Stimulated activated CD8-positive, alpha-beta memory T cell treated with anti-CD3 and anti-CD28 coated beads, Interleukin-4, amount 100 ng/mL, for 1 hour (primary cell): ENCODE measurements around the gene DTYMK.
"Not testable (repeated sequence)": the region's sequence is repeated elsewhere in the genome, so short reads cannot be mapped to it uniquely, and the experiment has no call there.

ENCODE experiments used
- DNase-seq, 2 donors: peaks; one replicate each; pipeline ENCODE4 v3.0.0-alpha.2; 2020; ENCODE audit warnings: low read depth in 2 of 2, low spot score in 1 of 2

DTYMK gene

GRCh38 chr2:241672243-241673188 is 14.1 kb downstream of the DTYMK start:
- no peak for DNase-seq

DNA sequence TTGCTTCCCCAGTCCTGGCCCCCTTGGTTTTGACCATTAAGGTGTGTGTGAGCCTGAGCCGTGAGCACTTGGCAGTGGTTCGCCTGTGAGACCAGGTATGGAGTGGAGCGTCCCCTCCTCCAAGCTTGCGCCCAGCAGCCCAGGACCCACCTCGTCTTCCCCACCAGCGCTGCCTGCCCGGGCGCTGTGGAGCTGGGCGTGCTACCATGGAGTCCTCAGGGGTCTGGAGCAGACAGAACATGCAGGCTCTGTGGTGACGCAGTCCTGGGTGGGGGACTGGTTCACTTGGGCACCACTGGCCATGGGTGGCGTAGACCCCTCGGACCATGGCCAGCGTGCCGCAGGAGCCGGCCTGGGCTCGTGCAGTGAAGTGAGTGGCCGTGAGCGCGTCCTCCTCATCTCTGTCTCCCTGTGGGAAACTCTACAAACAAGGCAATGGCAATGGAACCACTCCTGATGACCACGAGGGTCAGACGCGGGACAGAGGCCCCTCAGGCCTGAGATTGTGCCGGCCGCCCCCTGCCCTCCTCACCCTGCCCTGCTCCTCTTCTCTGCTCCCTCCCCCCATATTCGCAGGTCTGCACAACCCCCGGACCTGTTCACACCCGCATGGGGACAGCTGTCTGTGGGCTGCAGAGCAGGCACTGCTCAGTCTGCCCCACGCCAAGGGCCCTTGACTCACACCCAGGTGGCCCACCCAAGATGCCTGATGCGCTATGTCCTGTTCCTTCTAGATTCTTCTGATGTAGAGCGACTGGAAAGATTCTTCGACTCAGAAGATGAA is 15.0 kb downstream of the DTYMK start:
- no peak for DNase-seq

DNA sequence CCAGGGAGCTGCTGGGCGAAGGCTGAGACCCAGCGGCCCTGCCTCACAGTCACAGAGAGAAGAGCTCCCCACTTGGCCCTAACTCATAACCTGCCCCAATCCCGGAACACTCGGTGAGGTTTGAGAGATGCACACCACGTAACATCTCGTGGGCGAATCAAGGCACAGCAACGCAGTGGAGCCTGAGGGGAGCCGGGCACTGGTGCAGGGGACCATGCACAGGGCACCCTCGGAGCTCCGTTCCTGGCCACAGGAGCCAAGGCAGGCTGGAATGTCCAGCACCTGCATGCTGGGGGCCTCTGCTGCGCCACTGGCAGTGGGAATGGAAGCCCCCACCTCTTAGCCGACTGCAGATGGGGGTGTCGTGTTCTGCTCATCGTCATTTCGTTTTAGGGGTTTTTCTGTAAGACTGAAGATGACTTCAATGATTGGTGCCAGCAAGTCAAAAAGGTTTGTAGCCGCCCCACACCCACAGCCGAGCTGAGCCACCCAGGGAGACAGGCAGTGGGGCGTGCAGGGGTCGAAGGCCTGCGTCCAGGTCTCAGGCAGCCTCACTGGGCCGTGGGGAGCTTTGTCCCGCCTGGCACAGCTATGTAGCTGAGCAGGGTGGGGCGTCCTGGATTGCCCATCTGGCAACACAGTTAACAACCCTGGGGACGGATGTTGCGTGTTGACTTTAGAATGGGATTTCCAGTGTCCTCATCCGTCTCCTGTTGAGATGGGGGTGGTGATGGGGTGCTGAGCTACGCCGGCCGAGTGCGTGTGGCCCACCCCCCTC is 16.1 kb downstream of the DTYMK start:
- no peak for DNase-seq

- no peak for DNase-seq
These were observed 17.8 kb downstream of the DTYMK start for GRCh38 chr2:241668839-241669238.

DNA sequence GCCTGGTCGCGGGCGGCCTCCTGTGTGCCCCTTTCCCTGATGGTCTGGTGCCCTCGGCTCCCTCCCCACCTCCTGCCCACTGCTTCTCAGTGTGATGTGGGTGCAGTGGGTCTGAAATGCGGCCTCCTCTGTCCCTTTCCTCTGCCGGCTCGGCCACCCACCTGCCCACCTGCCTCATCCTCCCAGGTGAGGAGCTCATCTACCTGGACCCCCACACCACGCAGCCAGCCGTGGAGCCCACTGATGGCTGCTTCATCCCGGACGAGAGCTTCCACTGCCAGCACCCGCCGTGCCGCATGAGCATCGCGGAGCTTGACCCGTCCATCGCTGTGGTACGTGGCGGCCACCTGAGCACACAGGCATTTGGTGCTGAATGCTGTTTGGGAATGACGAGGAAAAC is 18.3 kb downstream of the DTYMK start:
- no peak for DNase-seq

DNA sequence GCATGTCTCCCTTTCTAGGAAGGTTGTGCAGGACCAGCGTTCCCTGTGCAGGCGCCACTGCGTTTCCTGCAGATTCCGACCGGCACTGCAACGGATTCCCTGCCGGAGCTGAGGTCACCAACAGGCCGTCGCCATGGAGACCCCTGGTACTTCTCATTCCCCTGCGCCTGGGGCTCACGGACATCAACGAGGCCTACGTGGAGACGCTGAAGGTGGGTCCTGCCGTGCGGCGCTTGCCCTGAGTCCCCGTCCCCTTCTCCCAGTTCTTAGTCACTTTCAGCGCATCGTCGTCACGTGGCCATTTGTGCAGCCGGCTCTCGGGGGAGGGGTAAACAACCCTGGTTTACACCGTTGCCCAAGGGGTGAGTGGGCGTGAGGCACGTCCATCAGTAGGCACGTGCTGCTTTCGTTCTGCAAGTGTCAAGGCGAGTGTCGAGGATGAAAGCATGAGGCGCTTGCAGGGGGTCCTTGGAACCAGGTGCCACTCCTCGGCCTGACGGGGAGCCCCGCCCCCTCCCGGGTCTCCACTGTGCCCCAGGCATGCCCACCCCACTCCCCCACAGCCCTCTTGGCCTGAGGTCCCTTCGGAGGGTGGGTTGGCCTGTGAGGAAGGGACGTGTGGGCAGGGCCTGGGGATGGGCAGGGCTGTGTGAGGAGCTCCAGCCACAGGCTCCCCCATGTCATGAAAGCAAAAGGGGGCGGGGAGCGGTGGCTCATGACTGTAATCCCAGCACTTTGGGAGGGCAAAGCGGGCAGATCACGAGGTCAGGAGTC is 19.8 kb downstream of the DTYMK start:
- no peak for DNase-seq

DNA sequence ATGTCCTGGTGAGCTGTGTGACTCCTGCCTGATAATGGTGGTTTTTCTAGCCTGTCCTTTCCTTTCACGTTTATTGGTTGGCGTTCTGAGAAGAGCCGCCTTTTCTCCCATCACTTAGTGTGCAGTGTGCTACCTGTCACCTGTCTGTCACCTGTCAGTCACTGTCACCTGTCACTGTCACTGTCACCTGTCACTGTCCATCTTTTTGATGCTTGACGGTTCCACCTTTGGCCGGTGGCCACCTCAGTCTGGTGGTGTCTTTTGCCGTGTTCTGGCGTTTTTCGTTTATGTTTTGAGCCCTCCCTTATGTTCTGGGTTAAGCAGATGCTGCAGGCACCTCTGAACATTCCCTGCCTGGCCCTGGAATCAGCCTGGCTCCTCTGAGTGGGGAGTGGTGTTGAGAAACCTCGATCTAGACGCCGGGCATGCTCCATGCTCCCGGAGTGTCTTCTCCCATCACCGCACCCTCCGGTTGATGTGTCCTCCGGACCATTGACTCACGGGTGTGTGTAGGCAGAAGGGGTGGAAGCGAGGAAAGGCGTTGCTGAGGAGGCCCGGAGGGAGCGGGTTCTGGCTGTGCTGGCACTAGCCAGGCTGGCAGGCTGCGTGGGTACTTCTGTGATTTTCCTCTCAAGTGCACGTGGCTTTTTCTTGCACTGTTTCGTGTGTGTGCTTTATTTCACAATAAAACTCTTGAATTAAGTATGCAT is 20.7 kb downstream of the DTYMK start:
- no peak for DNase-seq

DNA sequence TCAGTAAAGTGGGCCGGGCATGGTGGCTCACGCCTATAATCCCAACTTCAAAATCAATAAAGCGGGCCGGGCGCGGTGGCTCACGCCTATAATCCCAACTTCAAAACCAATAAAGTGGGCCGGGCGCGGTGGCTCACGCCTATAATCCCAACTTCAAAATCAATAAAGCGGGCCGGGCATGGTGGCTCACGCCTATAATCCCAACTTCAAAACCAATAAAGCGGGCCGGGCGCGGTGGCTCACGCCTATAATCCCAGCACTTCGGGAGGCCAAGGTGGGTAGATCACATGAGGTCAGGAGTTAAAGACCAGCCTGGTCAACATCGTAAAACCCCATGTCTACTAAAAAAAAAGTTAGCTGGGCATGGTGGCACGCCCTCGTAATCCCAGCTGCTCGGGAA is 23.9 kb downstream of the DTYMK start:
- not testable (repeated sequence) for DNase-seq

DNA sequence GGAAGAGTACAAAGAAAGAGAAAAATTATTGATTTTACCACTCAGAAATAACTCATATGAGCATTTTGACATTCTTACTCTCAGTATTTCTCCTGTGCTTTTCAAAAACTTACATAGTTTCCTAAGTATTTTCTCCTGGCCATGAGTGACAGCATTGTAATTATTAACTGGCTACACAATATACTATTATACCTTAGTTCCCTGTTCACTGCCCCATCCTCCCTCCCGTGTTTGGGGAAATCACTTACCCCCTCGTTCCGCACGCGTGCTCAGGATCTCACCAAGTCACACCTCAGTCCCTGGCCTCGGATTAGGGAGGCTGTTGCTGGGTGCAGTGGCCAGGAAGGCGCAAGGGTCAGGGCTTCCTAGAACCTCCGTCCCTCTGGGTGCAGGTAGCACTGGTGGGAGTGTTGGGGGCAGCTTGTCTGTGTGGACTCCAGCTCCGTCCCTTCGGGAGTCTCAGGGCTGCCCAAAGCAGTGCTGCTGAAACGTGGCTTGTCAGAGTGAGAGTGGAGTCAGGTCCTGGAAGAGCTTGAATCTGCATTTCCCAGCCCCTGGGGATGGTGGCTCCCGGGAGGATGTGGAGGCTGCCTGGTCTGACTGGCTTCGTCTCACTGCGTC is 25.9 kb downstream of the DTYMK start:
- DNase-seq = no peak

GRCh38 chr2:241659150-241659739 is 27.4 kb downstream of the DTYMK start:
- no peak for DNase-seq

- DNase-seq = no peak
These were observed 28.3 kb downstream of the DTYMK start for GRCh38 chr2:241658296-241658695.

DNA sequence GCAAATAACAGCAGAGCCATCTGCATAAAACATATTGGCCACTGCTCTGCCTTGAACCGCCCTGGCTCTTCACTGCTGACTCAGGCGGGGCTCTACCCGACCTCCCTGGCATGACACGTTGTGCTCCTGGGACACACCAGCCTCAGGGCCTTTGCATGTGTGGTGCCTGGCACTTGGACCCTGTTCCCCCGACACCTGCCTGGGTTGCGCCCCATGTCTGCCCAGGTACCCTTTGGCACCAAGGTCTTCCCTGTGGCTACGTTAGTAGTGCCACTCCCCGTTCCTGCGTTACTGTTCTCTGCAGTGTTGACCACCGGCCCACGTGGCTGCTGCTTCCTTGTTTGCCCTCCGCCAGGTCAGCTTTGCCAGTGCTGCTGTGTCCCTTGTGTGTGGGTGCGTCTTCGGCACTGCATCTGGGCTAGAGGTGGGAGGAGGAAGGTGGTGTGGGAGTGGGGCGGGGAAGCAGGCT is 28.8 kb downstream of the DTYMK start:
- DNase-seq = no peak

GRCh38 chr2:241656190-241656741 is 30.3 kb downstream of the DTYMK start:
- DNase-seq = no peak

- no peak for DNase-seq
These were observed 31.0 kb downstream of the DTYMK start for GRCh38 chr2:241655516-241656189.

DNA sequence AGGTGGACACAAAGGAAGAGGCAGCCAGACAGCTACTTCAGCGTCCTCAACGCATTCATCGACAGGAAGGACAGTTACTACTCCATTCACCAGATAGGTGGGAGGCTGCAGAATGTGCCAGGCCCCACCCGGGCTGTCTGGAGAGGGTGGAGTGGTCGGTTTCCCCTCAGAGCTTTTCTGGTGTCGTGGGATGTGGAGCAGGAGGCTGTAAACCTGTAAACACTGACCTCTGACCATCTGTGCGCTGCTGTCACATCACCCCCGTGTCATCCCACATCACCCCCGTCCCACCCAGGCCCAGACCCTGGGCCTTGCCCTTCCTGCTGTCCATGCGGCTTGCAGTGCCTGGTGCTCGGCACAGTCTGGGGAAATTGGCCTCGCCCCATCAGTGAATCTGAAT is 32.1 kb downstream of the DTYMK start:
- no peak for DNase-seq

DNA sequence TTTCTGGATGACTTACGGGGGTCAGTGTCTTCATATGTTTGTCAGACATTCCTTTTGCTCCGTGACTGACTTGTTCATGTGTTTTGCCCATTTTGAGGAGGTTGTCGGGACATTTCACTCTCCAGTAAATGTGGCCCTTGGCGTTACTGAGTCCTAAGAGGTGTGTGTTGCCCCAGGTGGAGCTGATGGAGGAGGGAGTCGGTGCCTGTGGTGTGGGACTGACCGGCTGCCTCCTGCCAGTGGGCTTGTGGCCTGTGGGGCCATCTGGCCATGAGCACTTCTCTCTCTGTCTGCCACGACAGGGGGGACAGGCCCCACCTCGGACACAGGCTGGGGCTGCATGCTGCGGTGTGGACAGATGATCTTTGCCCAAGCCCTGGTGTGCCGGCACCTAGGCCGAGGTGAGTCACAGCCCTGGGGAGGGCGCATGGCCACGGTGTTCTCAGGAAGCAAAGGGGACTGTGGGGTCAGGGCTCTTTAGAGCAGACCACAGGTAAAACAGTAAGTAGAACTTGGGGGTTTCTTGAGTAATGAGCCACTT is 33.3 kb downstream of the DTYMK start:
- no peak for DNase-seq

DNA sequence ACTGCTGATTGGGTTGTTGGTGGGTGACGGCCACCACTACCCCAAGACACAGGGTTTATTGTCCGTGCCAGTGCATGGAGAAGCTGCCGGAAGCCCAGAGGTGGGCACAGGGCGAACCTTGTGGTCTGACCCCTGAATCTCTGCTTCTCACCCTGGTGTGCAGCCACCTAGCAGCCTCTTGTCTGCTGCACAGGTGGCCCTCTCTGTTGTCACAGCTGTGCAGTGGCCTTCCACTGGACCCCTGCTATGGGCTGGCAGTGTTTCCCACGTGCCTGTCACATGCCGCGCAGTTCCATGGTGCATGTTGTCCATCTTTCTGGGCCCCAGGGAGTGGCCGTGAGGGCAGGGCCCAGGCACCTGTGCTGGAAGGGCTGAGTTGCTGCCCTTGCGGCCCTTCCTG is 33.9 kb downstream of the DTYMK start:
- DNase-seq = no peak

GRCh38 chr2:241652142-241652541 is 34.5 kb downstream of the DTYMK start:
- no peak for DNase-seq
